ENCODE data around the gene NDST4.

- TF ChIP-seq CTCF (IDR thresholded peaks at IDR 0.05) (no peak), ZFX (IDR thresholded peaks at IDR 0.05; ENCODE audit: borderline replicate concordance) (no peak)
These were observed 4.2 kb upstream of the NDST4 start for GRCh38 chr4:115117651-115118050.
